Testis (tissue), 2 donors: ENCODE data around the gene IL36G.

ENCODE experiments used
- CTCF ChIP-seq, 3 experiments: fragments of 450-650 bp in 2 of 3; fragments of 200-600 bp in 1 of 3; sonication (generic) in 1 of 3; IDR thresholded peaks; one replicate each; pipeline ENCODE4 v1.5.1; 2016 to 2019; ENCODE audit warnings: antibody characterized with exemption in 3 of 3, mild to moderate bottlenecking in 2 of 3, moderate library complexity in 1 of 3
- POLR2A ChIP-seq: fragments of 450-650 bp; IDR thresholded peaks from one replicate; pipeline ENCODE4 v1.6.1; 2017; ENCODE audit warnings: antibody characterized with exemption, mild to moderate bottlenecking, moderate library complexity

GRCh38 chr2:113027691-113028090 is 49.9 kb downstream of the IL36G start:
- TF ChIP-seq CTCF (IDR thresholded peaks at IDR 0.05) (no peak), POLR2A (no peak)
